ENCODE results near the gene GRM5. TPM values are rescaled to one million over a fixed set of nuclear protein-coding genes. Genes with fewer than 3 reads are reported as not detected.

The GRM5 gene
- total and polyA plus RNA-seq, 2 donors from 2014 or later, result 0.06 to 0.63 TPM

GRCh38 chr11:88522624-88523385 is 543.0 kb downstream of the GRM5 start:
- DNase-seq (no peak), FAIRE-seq (no peak)
- Histone ChIP-seq H3K4me1 (ENCODE audit: control insufficient read depth in 2 of 3, insufficient read depth in 2 of 3, low read depth in 1 of 3, low read length in 3 of 3) (no peaks in the 10 kb centered on the region), H3K27ac (ENCODE audit: low read depth in 2 of 2, low read length in 2 of 2) (no peak overlapping the region), H3K4me3 (ENCODE audit: low read length in 3 of 3) (no peak overlapping the region), H3K9me3 (ENCODE audit: control insufficient read depth in 2 of 3, insufficient read depth in 1 of 3, low read length in 3 of 3) (no peaks in the 10 kb centered on the region), H3K27me3 (ENCODE audit: control insufficient read depth, insufficient read depth, low read length) (no peaks in the 10 kb centered on the region), H3K9ac (ENCODE audit: low read length in 3 of 3) (no peak overlapping the region), H3K36me3 (ENCODE audit: control insufficient read depth in 2 of 3, insufficient read depth in 3 of 3, low read length in 3 of 3) (no peaks in the 10 kb centered on the region)
- TF ChIP-seq CTCF (IDR thresholded peaks at IDR 0.05; ENCODE audit: borderline replicate concordance, extremely low read depth, insufficient read depth), result no peak
- intact Hi-C loops (cut with DNase I), result no loop called here

GRCh38 chr11:88521799-88522201 is 544.0 kb downstream of the GRM5 start:
- Histone ChIP-seq H3K27me3 (ENCODE audit: control insufficient read depth, insufficient read depth, low read length) (no peaks in the 10 kb centered on the region), H3K36me3 (ENCODE audit: control insufficient read depth in 2 of 3, insufficient read depth in 3 of 3, low read length in 3 of 3) (no peaks in the 10 kb centered on the region), H3K4me1 (ENCODE audit: control insufficient read depth in 2 of 3, insufficient read depth in 2 of 3, low read depth in 1 of 3, low read length in 3 of 3) (no peaks in the 10 kb centered on the region), H3K4me3 (ENCODE audit: low read length in 3 of 3) (no peak overlapping the region), H3K9ac (ENCODE audit: low read length in 3 of 3) (no peak overlapping the region), H3K9me3 (ENCODE audit: control insufficient read depth in 2 of 3, insufficient read depth in 1 of 3, low read length in 3 of 3) (no peaks in the 10 kb centered on the region), H3K27ac (ENCODE audit: low read depth in 2 of 2, low read length in 2 of 2) (no peak overlapping the region)
- intact Hi-C loops (cut with DNase I), result no loop called here
- DNase-seq (peak in 1 of 5 donors; percentile 11), FAIRE-seq (no peak)
- TF ChIP-seq CTCF (IDR thresholded peaks at IDR 0.05; ENCODE audit: borderline replicate concordance, extremely low read depth, insufficient read depth), result no peak

GRCh38 chr11:88521399-88521798 is 544.4 kb downstream of the GRM5 start:
- Histone ChIP-seq H3K9ac (ENCODE audit: low read length in 3 of 3) (no peak overlapping the region), H3K4me1 (ENCODE audit: control insufficient read depth in 2 of 3, insufficient read depth in 2 of 3, low read depth in 1 of 3, low read length in 3 of 3) (no peaks in the 10 kb centered on the region), H3K27me3 (ENCODE audit: control insufficient read depth, insufficient read depth, low read length) (no peaks in the 10 kb centered on the region), H3K36me3 (ENCODE audit: control insufficient read depth in 2 of 3, insufficient read depth in 3 of 3, low read length in 3 of 3) (no peaks in the 10 kb centered on the region), H3K9me3 (ENCODE audit: control insufficient read depth in 2 of 3, insufficient read depth in 1 of 3, low read length in 3 of 3) (no peaks in the 10 kb centered on the region), H3K4me3 (ENCODE audit: low read length in 3 of 3) (no peak overlapping the region), H3K27ac (ENCODE audit: low read depth in 2 of 2, low read length in 2 of 2) (no peak overlapping the region)
- DNase-seq, result no peak
- no peak for TF ChIP-seq CTCF (IDR thresholded peaks at IDR 0.05; ENCODE audit: borderline replicate concordance, extremely low read depth, insufficient read depth)
- FAIRE-seq, result no peak
- intact Hi-C loops (cut with DNase I), result no loop called here

Data from kidney (tissue), 14 donors.